KMS-11 (cell line): ENCODE measurements around the gene INSM2.

Experiments
- H2AFZ ChIP-seq: fragments of 200-600 bp; sonication (generic); 2 replicates; pipeline ENCODE4 v1.6.1; 2016; ENCODE audit warnings: antibody characterized with exemption, mixed run types, low read depth
- H3K27ac ChIP-seq: fragments of 200-600 bp; sonication (generic); 2 replicates; pipeline ENCODE4 v1.6.1; 2016; ENCODE audit warnings: mild to moderate bottlenecking, mixed run types
- H3K27me3 ChIP-seq: fragments of 200-600 bp; sonication (generic); 2 replicates; pipeline ENCODE4 v1.6.1; 2017; ENCODE audit warnings: mild to moderate bottlenecking, low read depth, mixed run types, moderate library complexity; ENCODE audit not compliant: insufficient read depth
- H3K36me3 ChIP-seq: fragments of 200-600 bp; sonication (generic); 2 replicates; pipeline ENCODE4 v1.6.1; 2017; ENCODE audit warnings: mild to moderate bottlenecking, mixed run types; ENCODE audit not compliant: insufficient read depth
- H3K4me1 ChIP-seq: fragments of 200-600 bp; sonication (generic); 2 replicates; pipeline ENCODE4 v1.6.1; 2016; ENCODE audit warnings: mild to moderate bottlenecking, low read depth, mixed run types; ENCODE audit not compliant: poor library complexity, severe bottlenecking
- H3K4me2 ChIP-seq: fragments of 200-600 bp; sonication (generic); 2 replicates; pipeline ENCODE4 v1.7.0; 2016; ENCODE audit warnings: mild to moderate bottlenecking, mixed run types
- H3K4me3 ChIP-seq: fragments of 200-600 bp; sonication (generic); IDR thresholded peaks from 2 replicates; pipeline ENCODE4 v1.6.1; 2017; ENCODE audit warnings: low read depth, low read length, mixed read lengths; ENCODE audit not compliant: insufficient read depth
- H3K79me2 ChIP-seq: fragments of 200-600 bp; sonication (generic); 2 replicates; pipeline ENCODE4 v1.6.1; 2016; ENCODE audit warnings: low read depth, mixed run types; ENCODE audit not compliant: insufficient read depth
- H3K9ac ChIP-seq: fragments of 200-600 bp; sonication (generic); 2 replicates; pipeline ENCODE4 v1.6.1; 2016; ENCODE audit warnings: mild to moderate bottlenecking, mixed run types
- H4K20me1 ChIP-seq: fragments of 200-600 bp; sonication (generic); 2 replicates; pipeline ENCODE4 v1.6.1; 2016; ENCODE audit warnings: mild to moderate bottlenecking, mixed run types; ENCODE audit not compliant: insufficient read depth
- TF ChIP-seq, protein P1 (sequence below): fragments of 200-600 bp; sonication (generic); conservative IDR thresholded peaks from 2 replicates; pipeline ENCODE4 v1.6.1; 2017; ENCODE audit warnings: low read depth, mild to moderate bottlenecking, antibody characterized with exemption, low read length, moderate library complexity, mixed read lengths

Gene INSM2

DNA sequence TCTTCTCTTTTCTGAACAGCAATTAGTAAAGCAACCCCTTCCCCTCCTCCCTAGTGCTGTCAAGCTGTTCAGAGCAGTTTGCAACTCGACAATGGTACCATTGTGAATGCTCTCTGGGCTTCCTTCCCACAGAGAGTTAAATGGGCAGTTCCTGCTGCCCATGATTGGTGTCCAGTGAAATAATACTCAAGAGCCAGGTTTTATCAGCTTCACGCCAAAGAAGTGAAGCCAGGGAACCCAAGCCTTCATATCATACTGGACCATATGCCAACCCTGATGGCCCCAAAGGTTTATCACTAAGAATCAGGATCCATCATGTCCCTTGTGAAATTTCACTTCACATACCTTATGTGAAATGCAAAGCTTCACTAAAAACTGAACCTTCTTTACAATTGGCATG, 24.7 kb downstream of the INSM2 start:
- TF ChIP-seq, protein P1, sequence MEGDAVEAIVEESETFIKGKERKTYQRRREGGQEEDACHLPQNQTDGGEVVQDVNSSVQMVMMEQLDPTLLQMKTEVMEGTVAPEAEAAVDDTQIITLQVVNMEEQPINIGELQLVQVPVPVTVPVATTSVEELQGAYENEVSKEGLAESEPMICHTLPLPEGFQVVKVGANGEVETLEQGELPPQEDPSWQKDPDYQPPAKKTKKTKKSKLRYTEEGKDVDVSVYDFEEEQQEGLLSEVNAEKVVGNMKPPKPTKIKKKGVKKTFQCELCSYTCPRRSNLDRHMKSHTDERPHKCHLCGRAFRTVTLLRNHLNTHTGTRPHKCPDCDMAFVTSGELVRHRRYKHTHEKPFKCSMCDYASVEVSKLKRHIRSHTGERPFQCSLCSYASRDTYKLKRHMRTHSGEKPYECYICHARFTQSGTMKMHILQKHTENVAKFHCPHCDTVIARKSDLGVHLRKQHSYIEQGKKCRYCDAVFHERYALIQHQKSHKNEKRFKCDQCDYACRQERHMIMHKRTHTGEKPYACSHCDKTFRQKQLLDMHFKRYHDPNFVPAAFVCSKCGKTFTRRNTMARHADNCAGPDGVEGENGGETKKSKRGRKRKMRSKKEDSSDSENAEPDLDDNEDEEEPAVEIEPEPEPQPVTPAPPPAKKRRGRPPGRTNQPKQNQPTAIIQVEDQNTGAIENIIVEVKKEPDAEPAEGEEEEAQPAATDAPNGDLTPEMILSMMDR, result no peak
- H3K4me3 ChIP-seq, result no peak overlapping the region
- no peaks in the 10 kb centered on the region for H4K20me1 ChIP-seq
- no peaks in the 10 kb centered on the region for H3K4me1 ChIP-seq
- H3K36me3 ChIP-seq, result no peaks in the 10 kb centered on the region
- no peaks in the 10 kb centered on the region for H3K79me2 ChIP-seq
- no peaks in the 10 kb centered on the region for H3K27me3 ChIP-seq
- no peak overlapping the region for H2AFZ ChIP-seq
- H3K4me2 ChIP-seq, result no peak overlapping the region
- H3K9ac ChIP-seq, result no peak overlapping the region
- H3K27ac ChIP-seq, result no peak overlapping the region

DNA sequence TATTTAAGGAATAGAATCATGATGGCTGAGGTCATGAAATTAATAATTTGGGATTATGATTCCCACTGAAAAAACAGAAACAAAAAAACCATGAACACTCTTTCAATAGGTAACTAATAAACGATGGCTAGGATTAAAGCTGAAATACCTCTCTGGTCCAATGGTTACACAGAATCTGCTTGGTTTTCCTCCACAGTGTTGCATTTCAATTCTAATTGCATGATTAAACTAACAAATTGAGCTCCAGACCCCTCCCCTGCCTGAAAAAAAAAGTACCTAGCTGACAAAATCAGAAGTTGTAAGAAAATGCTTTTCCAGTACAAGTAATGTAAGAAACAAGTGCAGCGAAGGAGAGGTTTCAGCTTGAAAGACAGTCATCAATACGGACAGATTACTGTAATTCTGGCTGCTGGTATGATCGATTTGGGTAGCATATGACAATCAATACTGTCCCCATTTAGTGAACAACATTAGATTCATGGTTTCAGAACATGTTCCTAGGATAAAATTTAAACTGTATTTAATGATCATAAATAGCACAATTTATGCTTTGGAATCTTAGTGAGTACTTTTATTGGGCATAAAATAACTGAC, 32.0 kb downstream of the INSM2 start:
- Histone ChIP-seq H3K27me3 (no peaks in the 10 kb centered on the region), H3K79me2 (no peaks in the 10 kb centered on the region), H4K20me1 (no peaks in the 10 kb centered on the region), H3K36me3 (no peaks in the 10 kb centered on the region), H3K27ac (no peak overlapping the region), H3K9ac (no peak overlapping the region), H3K4me2 (no peak overlapping the region), H3K4me3 (no peak overlapping the region), H3K4me1 (peaks cover 2% of the 10 kb centered on the region), H2AFZ (no peak overlapping the region)
- TF ChIP-seq, protein P1, result no peak

DNA sequence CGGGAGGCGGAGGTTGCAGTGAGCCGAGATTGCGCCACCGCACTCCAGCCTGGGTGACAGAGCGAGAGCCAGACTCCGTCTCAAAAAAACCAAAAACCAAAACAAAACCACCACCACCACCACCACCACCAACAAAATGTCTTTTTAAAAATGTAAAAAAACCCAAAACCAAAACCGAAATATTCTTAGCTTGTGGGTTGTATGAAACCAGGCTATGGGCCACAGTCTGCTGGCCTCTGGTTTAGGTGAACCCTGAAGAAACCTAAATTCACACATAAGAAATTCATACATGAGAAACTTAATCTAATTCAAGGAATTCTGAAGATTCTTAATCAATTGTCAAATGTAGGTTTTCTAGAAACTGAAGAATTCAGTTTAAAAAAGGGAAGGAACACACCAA, 37.6 kb downstream of the INSM2 start:
- no peaks in the 10 kb centered on the region for H4K20me1 ChIP-seq
- H3K9ac ChIP-seq, result no peak overlapping the region
- no peak overlapping the region for H2AFZ ChIP-seq
- no peaks in the 10 kb centered on the region for H3K36me3 ChIP-seq
- no peaks in the 10 kb centered on the region for H3K27me3 ChIP-seq
- H3K27ac ChIP-seq, result no peak overlapping the region
- H3K4me3 ChIP-seq, result no peak overlapping the region
- H3K4me1 ChIP-seq, result peaks cover 23% of the 10 kb centered on the region
- peak overlapping the region; percentile 63 for H3K4me2 ChIP-seq
- TF ChIP-seq, protein P1, result no peak
- H3K79me2 ChIP-seq, result no peaks in the 10 kb centered on the region

DNA sequence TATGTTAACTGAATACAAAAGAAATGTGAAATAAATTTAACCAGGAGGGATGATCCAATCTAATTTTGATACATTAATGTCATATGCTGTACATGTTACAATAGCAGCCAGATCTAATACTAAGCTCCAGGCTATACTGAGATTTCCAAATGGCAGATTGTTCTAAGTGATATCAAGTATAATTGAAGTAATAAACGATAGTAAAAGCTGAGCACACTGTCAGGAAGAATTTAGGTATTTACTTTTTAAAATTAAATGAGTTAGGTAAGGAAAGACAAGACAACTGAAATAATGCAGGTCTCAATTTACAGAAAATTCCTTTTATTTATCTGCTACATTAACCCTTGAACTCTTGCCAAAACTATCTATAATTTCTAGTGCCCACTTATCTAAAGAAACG, 39.9 kb downstream of the INSM2 start:
- no peak overlapping the region for H3K4me2 ChIP-seq
- H3K4me3 ChIP-seq, result no peak overlapping the region
- no peaks in the 10 kb centered on the region for H4K20me1 ChIP-seq
- no peaks in the 10 kb centered on the region for H3K79me2 ChIP-seq
- TF ChIP-seq, protein P1, result no peak
- no peaks in the 10 kb centered on the region for H3K27me3 ChIP-seq
- no peaks in the 10 kb centered on the region for H3K36me3 ChIP-seq
- H3K27ac ChIP-seq, result no peak overlapping the region
- H2AFZ ChIP-seq, result no peak overlapping the region
- peaks cover 23% of the 10 kb centered on the region for H3K4me1 ChIP-seq
- no peak overlapping the region for H3K9ac ChIP-seq
